Urothelium cell line (cell line): ENCODE data around the gene RBM33.
A peak's percentile ranks its signal among the peaks of the same experiment; 100 is the strongest.
"Not testable (repeated sequence)": the region's sequence is repeated elsewhere in the genome, so short reads cannot be mapped to it uniquely, and the experiment has no call there.

Source experiments
- DNase-seq: peaks from one replicate; pipeline ENCODE4 v3.0.0; 2011; ENCODE audit warnings: low spot score, mixed read lengths
- FAIRE-seq: peaks from 2 replicates; lab custom pipeline; 2011; peaks lifted over from hg19 to GRCh38; lab: Jason Lieb, UNC

The RBM33 gene, protein sequence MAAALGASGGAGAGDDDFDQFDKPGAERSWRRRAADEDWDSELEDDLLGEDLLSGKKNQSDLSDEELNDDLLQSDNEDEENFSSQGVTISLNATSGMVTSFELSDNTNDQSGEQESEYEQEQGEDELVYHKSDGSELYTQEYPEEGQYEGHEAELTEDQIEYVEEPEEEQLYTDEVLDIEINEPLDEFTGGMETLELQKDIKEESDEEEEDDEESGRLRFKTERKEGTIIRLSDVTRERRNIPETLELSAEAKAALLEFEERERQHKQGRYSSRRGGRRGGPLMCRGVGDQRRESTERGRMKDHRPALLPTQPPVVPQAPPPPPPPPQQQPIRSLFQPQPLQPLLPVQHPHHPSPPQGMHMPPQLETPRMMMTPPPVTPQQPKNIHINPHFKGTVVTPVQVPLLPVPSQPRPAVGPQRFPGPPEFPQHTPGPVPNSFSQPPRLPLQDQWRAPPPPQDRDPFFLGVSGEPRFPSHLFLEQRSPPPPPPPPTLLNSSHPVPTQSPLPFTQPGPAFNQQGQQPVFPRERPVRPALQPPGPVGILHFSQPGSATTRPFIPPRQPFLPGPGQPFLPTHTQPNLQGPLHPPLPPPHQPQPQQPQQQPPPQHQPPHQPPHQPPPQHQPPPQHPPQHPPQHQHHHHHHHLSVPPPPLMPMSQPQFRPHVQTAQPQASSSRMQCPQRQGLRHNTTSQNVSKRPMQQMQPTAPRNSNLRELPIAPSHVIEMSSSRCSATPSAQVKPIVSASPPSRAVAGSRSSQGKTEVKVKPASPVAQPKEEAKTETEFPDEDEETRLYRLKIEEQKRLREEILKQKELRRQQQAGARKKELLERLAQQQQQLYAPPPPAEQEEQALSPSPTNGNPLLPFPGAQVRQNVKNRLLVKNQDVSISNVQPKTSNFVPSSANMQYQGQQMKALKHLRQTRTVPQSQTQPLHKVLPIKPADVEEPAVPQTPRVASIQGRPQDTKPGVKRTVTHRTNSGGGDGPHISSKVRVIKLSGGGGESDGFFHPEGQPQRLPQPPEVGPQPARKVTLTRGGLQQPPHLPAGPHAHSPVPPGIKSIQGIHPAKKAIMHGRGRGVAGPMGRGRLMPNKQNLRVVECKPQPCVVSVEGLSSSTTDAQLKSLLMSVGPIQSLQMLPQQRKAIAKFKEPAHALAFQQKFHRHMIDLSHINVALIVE

DNA sequence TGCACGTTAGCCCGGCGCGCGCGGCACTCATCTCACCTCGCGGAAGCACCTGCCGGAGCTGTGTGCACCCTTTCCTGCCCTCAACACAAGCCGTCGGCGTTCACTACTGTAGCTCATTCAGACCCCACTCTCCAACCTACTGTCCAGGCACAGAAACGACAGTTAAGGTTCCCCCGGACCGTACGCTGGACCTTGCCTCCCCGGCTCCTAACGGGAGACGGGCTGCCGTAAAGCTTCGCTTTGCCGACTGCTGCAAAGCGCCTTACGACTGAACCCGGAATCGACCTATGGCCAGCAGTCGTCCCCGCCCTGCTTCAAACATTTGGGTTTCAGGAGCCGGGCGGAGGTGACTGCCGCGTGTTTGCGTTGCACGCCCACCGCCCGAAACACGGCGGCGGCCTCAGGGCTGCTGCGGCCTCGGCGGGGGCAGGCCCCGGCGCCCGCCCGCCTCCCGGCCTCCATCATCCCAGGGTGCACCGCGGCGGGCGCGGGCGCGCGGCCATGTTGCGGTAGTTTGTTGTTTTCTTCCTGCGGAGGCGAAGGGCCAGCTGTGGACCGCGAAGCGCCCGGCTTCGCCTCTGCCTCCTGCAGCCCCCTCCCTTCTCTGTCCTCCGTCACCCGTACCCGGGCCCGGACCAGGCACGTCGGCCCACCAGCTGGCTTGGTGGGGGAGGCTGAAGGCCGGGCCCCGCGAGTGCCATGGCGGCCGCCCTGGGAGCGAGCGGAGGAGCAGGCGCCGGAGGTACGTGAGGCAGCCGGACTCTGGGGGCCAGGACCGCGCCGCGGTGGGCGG is at the start of gene RBM33:
RBM33 (plus strand) TSS at position 484 of the 793 bp plus-strand sequence; CDS start at position 700, 216 bp downstream.
- no peak for FAIRE-seq
- DNase-seq = peak; percentile 55

DNA sequence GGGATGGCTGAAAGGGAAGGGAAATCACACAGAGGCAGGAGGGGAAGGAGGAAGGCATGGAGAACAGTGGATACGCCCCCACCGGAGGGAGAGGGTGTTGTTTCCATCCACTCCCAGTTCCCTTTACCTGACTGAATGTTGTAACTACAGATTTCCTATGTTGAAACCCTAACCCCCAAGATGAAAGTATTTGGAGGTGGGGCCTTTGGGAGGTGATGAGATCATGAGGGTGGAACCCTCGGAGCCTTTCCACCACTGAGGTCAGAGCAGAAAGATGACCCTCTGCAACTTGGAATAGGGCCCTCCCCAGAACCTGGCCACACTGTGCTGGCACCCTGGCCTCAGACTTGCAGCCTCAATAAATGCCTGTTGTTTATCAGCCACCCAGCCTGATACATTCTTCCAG is 49.5 kb upstream of the RBM33 start:
- DNase-seq = no peak

DNA sequence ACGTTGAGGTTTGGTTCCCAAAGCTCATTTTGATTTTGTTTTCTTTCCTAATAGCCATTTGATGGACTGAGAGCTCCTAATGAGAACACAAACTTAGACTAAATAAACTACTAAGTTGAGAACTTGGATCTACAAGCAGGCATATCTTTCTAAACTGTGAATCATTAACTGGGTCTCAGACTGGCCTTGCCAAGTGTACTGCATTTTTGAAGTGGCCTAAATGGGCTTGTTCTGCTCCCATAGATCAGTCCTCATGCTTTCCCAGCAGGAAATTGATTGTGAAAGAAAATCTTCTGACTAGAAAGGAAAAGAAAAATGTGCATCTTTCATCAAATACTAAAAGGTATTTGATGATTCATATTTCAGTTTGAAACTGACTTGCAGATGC is 46.7 kb upstream of the RBM33 start:
- no peak for FAIRE-seq
- DNase-seq = no peak

More for the DNA sequence above, 49.5 kb upstream of the RBM33 start:
- FAIRE-seq = no peak

DNA sequence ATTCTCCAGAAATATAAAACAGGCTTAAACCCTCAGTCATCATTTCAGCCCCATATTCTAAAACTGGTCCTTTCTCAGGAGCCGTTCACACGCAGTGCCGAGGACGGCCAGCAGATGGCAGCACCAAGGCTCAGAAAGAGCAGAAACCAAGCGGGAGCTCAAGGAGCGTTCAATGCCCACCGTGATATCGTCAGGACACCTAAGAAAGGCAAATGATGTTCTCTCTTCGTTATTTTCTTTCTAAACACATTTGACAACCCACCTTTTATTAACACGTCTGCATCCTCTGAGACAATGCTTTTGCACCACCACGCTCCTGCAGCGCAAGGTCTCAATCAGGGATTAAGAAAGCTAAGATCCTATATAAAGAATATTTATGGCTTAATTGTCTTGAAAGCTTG is 45.7 kb upstream of the RBM33 start:
- DNase-seq = peak; percentile 32
- FAIRE-seq = no peak

DNA sequence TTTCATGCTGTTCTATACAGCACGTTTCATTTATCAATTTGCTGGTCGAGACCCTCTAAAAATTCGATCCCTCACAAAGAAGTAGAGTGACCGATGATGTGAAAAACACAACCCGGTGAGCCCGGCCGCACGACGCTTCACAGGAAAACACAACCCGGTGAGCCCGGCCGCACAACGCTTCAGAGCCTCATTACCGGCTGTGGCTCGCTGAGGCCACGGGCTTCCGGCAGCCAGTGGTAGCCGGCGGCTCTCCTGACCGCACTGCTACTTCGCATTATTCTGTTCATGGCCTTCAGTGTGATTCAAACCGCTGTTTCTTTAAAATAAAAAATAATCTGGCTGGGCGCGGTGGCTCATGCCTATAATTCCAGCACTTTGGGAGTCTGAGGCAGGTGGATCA is 42.3 kb upstream of the RBM33 start:
- DNase-seq = no peak
- FAIRE-seq = no peak

DNA sequence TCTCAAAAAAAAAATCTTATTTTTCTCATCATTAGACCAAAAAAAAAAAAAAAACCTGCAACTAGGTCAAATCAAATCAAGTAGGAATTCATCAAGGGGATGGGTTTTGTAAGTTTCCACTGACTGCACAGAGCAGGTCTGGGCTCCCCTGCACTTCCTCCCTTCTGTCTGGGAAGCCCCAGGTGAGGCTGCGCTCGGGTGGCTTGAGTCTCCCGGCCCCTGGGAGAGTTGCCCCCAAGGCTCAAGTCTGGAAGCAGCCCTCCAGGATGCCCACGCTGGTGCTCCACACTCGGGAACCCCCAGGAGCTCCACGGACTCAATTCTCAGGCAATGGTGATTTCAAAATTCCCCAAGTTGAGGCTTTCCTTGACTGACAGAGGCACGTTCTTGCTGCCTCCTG is 41.7 kb upstream of the RBM33 start:
- no peak for FAIRE-seq

DNA sequence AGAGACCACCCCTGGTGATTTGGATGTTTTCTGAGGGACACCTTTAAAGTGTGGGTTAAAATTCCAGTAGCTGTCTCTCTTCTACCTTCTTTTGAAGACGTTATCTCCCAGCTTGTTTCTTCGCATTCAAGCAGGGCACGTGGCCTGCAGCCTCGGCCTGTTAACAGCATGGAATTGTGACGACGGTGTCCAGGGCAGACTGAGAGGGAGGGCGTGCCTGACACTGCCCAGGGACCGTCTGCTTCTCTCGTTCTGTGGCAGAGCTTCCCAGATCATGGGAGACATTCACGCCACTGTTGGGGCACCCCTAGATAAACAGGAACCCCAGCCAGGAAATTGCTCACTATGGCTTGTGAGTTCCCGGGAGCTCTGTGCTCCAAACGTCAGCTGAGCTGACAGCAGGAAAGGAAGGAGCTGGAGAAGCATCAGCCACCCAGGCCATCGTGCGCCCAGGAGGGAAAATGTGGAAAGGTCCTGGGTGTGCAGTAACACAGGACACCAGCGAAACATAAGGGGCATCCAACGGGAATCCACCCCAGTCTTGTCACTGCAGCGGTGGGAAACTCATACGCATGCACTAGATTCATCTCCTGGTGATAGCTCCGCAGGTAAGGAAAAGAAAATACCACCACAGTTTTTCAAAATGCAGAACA is 41.1 kb upstream of the RBM33 start:
- DNase-seq (no peak), FAIRE-seq (no peak)

More for the DNA sequence above, 41.7 kb upstream of the RBM33 start:
- DNase-seq = no peak

DNA sequence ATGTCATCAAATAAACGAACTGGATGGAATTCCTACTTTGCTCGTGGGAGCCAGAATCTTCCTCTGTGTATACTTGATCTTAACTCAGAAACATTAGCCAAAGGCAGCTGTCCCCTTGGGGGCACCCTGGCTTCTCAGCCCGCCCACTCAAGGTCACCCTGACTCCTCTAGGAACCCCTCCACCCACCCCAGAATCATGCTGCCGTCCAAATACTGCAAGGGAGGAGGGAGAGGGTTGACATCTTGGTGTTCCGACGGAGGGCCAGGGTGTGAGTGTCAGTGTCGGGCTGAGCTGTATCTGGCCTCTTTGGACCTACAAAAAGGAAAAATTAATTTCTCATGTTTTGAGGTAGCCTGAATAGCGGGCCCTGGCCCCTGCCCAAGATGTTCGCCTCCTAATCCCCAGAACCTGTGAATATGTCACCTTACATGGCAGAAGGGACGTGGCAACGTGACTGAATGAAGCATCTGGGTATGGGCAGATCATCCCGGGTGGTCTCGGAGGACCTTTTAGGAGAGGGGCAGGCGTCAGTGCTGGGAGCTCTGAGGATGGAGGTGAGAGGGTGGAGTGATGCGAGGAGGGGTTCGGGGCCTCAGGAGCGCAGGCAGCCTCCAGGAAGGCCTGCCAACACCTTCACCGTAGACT is 40.5 kb upstream of the RBM33 start:
- no peak for FAIRE-seq
- no peak for DNase-seq

DNA sequence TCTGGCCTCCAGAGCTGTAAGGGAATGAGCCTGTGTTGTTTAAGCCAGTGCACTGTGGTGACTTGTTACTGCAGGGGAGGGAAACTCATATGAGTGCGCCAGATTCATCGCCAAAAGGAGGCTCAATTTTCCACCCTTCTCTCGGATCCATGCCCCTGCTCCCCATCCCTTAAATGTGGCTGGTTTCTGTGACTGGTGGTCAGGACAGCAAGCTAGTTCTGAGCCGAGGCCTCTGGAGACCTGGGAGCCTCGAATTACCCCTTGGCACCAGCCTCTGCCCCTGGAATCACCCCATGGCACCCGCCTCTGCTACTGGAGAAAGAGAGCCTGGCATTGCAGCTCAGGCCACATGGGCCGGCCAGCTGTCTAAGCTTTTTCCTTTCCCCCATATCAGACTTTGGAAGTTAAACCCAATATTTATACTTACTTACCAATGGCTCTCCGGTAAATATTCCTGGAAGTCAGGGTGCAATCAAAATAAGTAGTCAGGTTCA is 39.9 kb upstream of the RBM33 start:
- no peak for DNase-seq
- FAIRE-seq = no peak

DNA sequence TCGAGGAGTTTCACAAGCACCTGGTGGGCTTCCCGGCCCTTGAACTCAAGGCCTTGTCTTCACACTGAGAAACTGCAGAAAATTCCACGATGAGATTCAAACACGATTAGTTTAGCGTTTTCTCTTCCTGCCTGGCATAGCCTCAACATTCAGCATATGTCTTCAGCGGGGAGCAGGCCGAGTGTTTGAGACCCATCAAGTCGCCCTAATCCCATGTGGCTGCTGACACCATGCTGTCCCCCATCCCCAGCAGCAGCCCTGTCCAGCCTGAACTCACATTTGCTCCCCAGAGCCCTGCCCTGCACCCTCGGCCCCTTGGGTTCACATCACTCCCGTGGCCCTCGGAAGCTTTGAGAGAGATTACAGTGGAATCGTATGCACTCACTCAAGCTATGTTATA is 35.3 kb upstream of the RBM33 start:
- DNase-seq = no peak
- FAIRE-seq = no peak

DNA sequence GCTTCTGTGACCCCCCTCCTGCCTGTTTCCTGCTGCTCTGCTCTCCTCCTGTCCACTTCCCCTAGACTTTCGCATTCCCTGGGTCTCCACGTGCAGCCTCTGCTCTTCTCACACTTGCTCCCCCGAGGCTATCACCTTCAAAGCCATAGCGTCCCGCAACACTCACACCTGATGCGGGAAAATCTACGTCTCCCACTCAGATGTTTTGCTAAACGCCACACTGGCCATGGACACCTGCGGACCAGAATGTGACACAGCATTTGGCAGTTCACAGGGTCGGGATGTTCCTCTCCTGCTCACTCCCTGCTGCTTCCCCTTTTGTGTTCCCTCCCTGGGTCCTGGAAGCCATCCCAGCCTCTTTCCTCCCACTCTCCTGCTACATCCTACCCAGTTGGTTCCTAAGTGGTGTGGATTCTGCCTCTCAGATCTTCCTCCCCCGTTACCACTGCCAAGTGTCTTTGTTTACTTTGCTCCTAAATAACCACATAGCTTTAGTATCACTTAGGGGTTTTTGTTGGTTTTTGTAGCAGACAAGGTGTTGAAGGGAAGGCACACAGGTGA is 33.7 kb upstream of the RBM33 start:
- FAIRE-seq = no peak
- DNase-seq = no peak

DNA sequence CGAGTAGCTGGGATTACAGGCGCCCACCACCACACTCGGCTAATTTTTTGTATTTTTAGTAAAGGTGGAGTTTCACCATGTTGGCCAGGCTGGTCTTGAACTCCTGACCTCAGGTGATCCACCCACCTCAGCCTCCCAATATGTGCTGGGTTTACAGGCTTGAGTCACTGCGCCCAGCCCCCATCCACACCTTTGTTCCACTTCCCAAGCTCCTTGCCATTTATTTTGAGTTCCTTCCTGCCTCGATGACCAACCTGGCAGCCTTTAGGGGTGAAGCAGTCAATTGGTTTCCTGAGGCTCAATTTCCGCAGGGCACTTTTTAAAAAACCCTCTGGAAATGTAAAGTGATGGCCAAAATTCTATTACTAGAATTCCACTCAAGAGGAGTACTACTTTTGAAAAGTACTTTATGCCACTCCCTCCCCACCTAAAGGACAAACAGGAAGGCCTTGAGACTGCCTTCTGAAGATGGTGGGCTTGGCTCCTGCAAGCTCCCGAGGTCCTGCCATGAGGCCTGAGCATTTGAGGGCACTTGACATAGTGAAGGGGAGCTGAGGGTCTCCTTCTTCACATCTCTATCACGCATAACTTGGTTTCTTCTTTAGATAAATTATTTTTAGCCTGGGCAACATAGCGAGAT is 32.5 kb upstream of the RBM33 start:
- FAIRE-seq (no peak), DNase-seq (no peak)

DNA sequence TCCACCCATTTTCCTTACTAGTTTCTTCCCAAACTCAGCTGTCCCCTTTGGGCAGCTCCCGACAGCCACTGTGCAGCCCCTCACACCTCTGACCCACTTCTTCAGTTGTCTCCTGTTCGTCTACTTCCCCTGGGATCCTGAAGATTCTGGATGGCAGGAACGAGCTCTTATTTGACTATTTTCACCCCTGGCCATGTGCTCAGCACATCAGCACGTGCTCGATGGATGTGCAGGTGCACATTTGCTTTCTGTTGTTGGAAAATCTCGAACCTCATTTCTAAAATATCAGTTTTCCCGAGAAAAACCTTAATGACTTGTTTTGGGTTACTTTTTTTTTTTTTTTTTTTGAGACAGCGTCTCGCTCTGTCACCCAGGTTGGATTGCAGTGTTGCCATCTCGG is 31.8 kb upstream of the RBM33 start:
- no peak for FAIRE-seq

DNA sequence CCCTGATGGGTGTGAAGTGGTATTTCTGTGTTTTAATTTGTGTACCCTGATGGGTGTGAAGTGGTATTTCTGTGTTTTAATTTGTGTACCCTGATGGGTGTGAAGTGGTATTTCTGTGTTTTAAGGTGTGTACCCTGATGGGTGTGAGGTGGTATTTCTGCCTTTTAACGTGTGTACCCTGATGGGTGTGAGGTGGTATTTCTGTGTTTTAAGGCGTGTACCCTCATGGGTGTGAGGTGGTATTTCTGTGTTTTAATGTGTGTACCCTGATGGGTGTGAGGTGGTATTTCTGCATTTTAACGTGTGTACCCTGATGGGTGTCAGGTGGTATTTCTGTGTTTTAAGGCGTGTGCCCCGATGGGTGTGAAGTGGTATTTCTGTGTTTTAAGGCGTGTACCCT is 29.4 kb upstream of the RBM33 start:
- not testable (repeated sequence) for FAIRE-seq, DNase-seq

More for the DNA sequence above, 31.8 kb upstream of the RBM33 start:
- DNase-seq = no peak

DNA sequence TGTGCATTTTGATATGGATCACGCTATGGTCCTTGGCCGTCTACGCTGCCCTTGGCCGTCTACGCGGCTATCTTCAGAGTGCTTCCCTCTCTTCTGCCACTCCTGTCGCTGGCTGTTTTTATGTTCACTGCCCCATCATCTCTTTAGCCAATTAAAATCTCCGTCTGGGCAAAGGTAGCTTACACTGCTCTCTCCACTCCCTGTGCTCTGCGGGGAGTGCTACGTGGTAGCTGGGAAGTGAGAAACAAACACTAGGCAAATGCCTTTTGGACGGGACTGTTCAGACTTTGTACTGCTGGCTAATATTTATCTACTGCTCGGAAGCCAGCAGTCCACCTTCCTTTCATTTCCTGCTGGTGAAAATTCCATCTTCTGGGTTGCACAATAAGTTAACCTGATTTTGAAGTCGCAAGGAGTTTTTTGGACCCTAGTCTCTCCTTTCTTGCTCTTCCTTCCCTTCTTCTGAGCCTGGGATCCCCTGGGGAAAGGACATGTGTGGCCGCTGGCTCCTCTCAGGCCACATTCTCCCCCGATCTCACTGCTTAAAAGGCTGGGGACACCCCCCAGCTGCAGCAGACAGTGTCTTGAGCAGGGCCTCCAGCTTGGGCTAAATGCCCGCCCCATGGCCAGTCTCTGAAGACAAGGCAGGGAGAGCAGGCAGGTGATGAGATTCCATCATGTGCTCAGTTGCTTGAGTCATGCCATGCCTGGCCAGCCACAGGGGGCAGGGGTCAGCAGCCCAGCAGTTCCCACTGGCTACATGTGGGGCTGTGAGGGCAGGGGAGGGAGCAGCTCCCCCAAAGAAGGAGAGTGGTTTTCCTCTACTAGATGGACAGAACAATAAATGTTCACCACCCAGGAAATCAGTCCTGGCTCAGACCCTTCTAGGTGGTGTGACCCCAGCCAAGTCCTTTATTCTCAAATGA is 25.5 kb upstream of the RBM33 start:
- FAIRE-seq (no peak), DNase-seq (no peak)

DNA sequence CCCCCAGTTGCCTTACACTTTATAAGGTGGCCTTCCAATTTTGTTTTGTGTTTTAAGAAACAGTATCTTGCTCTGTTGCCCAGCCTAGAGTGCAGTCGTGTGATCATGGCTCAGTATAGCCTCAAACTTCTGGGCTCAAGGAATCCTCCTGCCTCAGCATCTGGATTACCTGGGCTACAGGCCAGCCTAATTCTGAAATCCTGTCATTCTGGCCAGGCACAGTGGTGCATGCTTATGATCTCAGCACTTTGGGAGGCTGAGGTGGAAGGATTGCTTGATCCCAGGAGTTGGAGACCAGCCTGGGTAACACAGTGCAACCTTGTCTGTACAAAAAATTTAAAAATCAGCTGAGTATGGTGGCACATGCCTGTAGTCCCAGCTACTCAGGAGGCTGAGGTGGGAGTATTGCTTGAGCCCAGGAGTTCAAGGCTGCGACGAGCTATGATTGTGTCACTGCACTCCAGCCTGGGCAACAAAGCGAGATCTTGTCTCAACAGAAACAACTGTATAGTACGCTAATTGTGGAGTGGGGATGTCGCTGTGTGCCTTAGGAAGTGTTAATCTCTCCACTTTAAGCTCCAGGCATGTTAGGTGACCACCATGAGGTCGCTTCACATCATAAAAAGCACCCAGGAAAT is 24.7 kb upstream of the RBM33 start:
- FAIRE-seq (no peak), DNase-seq (no peak)

DNA sequence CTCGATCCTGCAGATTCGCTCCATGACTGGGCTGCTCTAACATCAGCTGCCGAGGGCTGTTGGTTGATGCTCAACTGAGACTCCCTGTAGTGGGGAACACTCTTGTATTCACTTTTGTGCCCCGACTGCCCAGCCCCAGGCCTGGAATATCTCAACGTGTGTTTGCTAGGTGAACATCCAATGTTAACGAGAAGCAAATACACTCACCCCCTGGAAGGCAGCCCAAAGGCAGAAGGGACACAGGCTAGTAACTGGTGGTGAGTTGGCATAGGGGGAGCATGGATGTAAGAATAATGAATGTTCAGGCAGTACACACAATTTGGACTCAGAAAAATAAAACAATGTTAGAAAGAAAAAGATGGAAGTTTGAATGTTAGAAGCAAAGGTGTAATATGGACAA is 24.0 kb upstream of the RBM33 start:
- DNase-seq = no peak

More for the DNA sequence above, 24.0 kb upstream of the RBM33 start:
- no peak for FAIRE-seq
